HepG2 (cell line): ENCODE results near the gene GPR152. TPM values are rescaled to one million over a fixed set of nuclear protein-coding genes. Genes with fewer than 3 reads are reported as not detected.

Experiments used
- CREM ChIP-seq, 2 experiments: sonication (generic) in 1 of 2; formaldehyde crosslinking in 1 of 2; IDR thresholded peaks; 2 replicates each; pipeline versions ENCODE4 v1.4.0 to v1.6.1; 2016 to 2020; ENCODE audit warnings: antibody characterized with exemption in 1 of 2, mild to moderate bottlenecking in 1 of 2, missing genetic modification reagents in 1 of 2
- ELF1 ChIP-seq: sonication (generic); formaldehyde crosslinking; IDR thresholded peaks from 2 replicates; pipeline ENCODE4 v1.4.0; 2020; ENCODE audit warnings: missing genetic modification reagents
- KAT8 ChIP-seq: IDR thresholded peaks from 2 replicates; pipeline ENCODE4 v1.6.1; 2016; ENCODE audit warnings: missing genetic modification reagents, missing compliant biosample characterization
- KLF13 ChIP-seq: sonication (generic); formaldehyde crosslinking; IDR thresholded peaks from 2 replicates; pipeline ENCODE4 v1.4.0; 2020; ENCODE audit warnings: mild to moderate bottlenecking, missing genetic modification reagents
- NR2F2 ChIP-seq: IDR thresholded peaks from 2 replicates; pipeline ENCODE4 v1.6.1; 2012; ENCODE audit warnings: low read depth, inconsistent platforms, borderline replicate concordance
- TEAD3 ChIP-seq: optimal IDR thresholded peaks from 2 replicates; pipeline ENCODE3; 2016; ENCODE audit warnings: borderline replicate concordance
- THAP11 ChIP-seq: IDR thresholded peaks from 2 replicates; pipeline ENCODE4 v1.6.1; 2016; ENCODE audit warnings: missing biosample characterization, missing genetic modification reagents
- ZNF232 ChIP-seq: sonication (generic); formaldehyde crosslinking; IDR thresholded peaks from 2 replicates; pipeline ENCODE4 v1.4.0; 2020; ENCODE audit warnings: missing genetic modification reagents, borderline replicate concordance
- ZNF317 ChIP-seq: sonication (generic); formaldehyde crosslinking; IDR thresholded peaks from 2 replicates; pipeline ENCODE4 v1.5.0; 2020; ENCODE audit warnings: mild to moderate bottlenecking, missing genetic modification reagents
- ZNF563 ChIP-seq: sonication (generic); formaldehyde crosslinking; IDR thresholded peaks from 2 replicates; pipeline ENCODE4 v1.8.0; 2022; ENCODE audit warnings: mild to moderate bottlenecking, moderate library complexity, missing genetic modification reagents
- polyA plus RNA-seq, 8 experiments: library from polyadenylated mRNA; depleted of rRNA in 3 of 8; stranded (reverse) in 7 of 8; unstranded in 1 of 8; fragments of >200 nt; fragmentation: Illumina TruSeq in 4 of 8; extraction: Trizol in 4 of 8; gene quantifications; 2 replicates each; pipeline versions ENCODE4 v1.2.1 to v1.2.3, GENCODE V29; 2011 to 2016; ENCODE audit warnings: low read depth in 4 of 8, missing spikeins in 1 of 8, mixed read lengths in 1 of 8; ENCODE audit not compliant: insufficient read depth in 1 of 8
- total RNA-seq, 5 experiments: library from RNA; depleted of rRNA; stranded (reverse); fragments of >200 nt; fragmentation: Illumina TruSeq; extraction: Trizol; gene quantifications; 2 replicates each; pipeline ENCODE4 v1.2.3, GENCODE V29; 2016; ENCODE audit warnings: low read depth in 1 of 5
- TF ChIP-seq, protein P1 (sequence below): sonication (generic); formaldehyde crosslinking; IDR thresholded peaks from 2 replicates; pipeline ENCODE4 v1.5.0; 2020; ENCODE audit warnings: mild to moderate bottlenecking, missing genetic modification reagents, moderate library complexity
- TF ChIP-seq, protein P2 (sequence below): sonication (generic); formaldehyde crosslinking; IDR thresholded peaks from 2 replicates; pipeline ENCODE4 v1.4.0; 2020; ENCODE audit warnings: missing genetic modification reagents, mild to moderate bottlenecking, borderline replicate concordance
- TF ChIP-seq, protein P3 (sequence below): sonication (generic); formaldehyde crosslinking; IDR thresholded peaks from 2 replicates; pipeline ENCODE4 v1.4.0; 2020; ENCODE audit warnings: mild to moderate bottlenecking, missing genetic modification reagents
- TF ChIP-seq, protein P4 (sequence below): sonication (generic); formaldehyde crosslinking; IDR thresholded peaks from 2 replicates; pipeline ENCODE4 v1.8.1; 2023; ENCODE audit warnings: mild to moderate bottlenecking, moderate library complexity, missing genetic modification reagents
- TF ChIP-seq, protein P5 (sequence below): sonication (generic); formaldehyde crosslinking; IDR thresholded peaks from 2 replicates; pipeline ENCODE4 v1.5.0; 2020; ENCODE audit warnings: missing genetic modification reagents
- TF ChIP-seq, protein P6 (sequence below): sonication (generic); formaldehyde crosslinking; IDR thresholded peaks from 2 replicates; pipeline ENCODE4 v1.4.0; 2020; ENCODE audit warnings: missing genetic modification reagents, borderline replicate concordance

The GPR152 gene
- total and polyA plus RNA-seq, 2 of the 13 experiments (the other 11 are each of a cell fraction or from before 2014, with no cell fraction given) = not detected

DNA sequence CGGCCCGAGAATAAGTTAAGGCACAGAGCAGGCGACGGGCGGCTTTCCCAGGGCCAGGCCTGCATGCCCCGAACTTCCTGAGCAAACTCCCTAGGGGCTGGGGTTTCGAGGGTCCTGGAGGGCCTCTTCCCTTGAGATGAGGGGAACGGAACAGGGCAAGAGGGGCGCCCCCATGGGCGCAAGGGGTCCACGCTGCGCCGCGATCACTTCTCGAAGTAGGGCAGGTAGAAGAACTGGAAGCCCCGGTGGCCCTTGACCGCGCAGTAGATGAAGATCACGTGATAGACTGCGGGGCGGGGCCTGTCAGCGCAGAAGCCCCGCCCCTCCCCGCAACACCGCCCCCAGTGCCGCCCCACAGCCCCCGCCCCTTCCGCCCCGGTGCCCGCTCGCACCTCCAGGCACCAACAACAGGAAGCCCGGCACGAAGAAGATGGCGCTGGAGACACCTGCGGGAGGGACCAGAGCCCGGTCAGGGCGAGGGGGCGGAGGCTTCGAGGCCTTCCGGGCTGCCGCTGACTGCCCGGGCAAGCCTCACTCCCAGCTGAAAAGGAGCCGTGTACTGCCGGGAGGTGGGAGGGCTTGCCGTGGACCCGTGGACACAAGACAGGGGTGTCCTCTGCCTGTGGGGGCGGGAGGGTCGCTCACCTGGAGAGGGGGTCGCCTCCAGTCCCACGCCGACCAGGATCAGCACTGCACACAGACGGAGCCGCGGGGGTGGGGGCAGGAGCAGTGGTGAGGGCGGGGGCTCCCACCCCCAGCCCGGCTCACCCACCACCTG, 12.1 kb upstream of the GPR152 start (continued):
- TF ChIP-seq, protein P1, sequence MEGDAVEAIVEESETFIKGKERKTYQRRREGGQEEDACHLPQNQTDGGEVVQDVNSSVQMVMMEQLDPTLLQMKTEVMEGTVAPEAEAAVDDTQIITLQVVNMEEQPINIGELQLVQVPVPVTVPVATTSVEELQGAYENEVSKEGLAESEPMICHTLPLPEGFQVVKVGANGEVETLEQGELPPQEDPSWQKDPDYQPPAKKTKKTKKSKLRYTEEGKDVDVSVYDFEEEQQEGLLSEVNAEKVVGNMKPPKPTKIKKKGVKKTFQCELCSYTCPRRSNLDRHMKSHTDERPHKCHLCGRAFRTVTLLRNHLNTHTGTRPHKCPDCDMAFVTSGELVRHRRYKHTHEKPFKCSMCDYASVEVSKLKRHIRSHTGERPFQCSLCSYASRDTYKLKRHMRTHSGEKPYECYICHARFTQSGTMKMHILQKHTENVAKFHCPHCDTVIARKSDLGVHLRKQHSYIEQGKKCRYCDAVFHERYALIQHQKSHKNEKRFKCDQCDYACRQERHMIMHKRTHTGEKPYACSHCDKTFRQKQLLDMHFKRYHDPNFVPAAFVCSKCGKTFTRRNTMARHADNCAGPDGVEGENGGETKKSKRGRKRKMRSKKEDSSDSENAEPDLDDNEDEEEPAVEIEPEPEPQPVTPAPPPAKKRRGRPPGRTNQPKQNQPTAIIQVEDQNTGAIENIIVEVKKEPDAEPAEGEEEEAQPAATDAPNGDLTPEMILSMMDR (CRISPR knock-in tag) = peak; percentile 23; the same call in 1 of the 2 replicates
- TF ChIP-seq ZNF232 (CRISPR knock-in tag) (peak; percentile 39; the same call in 1 of the 2 replicates), THAP11 (CRISPR knock-in tag) (peak; percentile 55; the same call in 1 of the 2 replicates), TEAD3 (CRISPR knock-in tag) (peak; percentile 5), KLF13 (0 out of 2 replicates have a peak, but pooled peaks have one; percentile 8), ELF1 (CRISPR knock-in tag) (peak; percentile 78), KAT8 (CRISPR knock-in tag) (peak; percentile 43), NR2F2 (peak; percentile 33; the same call in 1 of the 2 replicates), ZNF317 (CRISPR knock-in tag) (peak; percentile 70; the same call in 1 of the 2 replicates), CREM (IDR thresholded peaks at IDR 0.05) (no peak), CREM (CRISPR knock-in tag; IDR thresholded peaks at IDR 0.05) (no peak), ZNF563 (CRISPR knock-in tag) (peak; percentile 47)
- TF ChIP-seq, protein P2, sequence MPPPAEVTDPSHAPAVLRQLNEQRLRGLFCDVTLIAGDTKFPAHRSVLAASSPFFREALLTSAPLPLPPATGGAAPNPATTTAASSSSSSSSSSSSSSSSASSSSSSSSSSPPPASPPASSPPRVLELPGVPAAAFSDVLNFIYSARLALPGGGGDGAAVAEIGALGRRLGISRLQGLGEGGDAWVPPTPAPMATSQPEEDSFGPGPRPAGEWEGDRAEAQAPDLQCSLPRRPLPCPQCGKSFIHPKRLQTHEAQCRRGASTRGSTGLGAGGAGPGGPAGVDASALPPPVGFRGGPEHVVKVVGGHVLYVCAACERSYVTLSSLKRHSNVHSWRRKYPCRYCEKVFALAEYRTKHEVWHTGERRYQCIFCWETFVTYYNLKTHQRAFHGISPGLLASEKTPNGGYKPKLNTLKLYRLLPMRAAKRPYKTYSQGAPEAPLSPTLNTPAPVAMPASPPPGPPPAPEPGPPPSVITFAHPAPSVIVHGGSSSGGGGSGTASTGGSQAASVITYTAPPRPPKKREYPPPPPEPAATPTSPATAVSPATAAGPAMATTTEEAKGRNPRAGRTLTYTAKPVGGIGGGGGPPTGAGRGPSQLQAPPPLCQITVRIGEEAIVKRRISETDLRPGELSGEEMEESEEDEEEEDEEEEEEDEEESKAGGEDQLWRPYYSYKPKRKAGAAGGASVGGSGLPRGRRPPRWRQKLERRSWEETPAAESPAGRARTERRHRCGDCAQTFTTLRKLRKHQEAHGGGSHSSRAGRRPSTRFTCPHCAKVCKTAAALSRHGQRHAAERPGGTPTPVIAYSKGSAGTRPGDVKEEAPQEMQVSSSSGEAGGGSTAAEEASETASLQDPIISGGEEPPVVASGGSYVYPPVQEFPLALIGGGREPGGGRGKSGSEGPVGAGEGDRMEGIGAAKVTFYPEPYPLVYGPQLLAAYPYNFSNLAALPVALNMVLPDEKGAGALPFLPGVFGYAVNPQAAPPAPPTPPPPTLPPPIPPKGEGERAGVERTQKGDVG (CRISPR knock-in tag) = 0 out of 2 replicates have a peak, but pooled peaks have one; percentile 15
- TF ChIP-seq, protein P3, sequence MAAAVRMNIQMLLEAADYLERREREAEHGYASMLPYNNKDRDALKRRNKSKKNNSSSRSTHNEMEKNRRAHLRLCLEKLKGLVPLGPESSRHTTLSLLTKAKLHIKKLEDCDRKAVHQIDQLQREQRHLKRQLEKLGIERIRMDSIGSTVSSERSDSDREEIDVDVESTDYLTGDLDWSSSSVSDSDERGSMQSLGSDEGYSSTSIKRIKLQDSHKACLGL = peak; percentile 17; the same call in 1 of the 2 replicates
- TF ChIP-seq, protein P4, sequence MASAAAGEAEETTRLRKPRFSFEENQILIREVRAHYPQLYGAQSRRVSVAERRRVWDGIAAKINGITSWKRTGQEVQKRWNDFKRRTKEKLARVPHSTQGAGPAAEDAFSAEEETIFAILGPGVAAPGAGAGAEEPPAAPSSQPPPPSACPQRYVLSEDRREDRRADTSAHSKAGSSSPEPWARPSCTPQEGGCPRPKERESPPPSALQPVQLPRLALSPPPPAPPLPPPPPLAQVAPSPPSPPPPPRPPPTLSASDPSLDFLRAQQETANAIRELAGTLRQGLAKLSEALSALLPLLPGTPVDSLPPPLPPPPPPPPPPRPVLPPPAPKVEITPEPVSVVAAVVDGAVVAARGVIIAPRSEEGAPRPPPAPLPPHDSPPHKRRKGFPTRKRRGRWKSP (CRISPR knock-in tag) = peak; percentile 51
- TF ChIP-seq, protein P5, sequence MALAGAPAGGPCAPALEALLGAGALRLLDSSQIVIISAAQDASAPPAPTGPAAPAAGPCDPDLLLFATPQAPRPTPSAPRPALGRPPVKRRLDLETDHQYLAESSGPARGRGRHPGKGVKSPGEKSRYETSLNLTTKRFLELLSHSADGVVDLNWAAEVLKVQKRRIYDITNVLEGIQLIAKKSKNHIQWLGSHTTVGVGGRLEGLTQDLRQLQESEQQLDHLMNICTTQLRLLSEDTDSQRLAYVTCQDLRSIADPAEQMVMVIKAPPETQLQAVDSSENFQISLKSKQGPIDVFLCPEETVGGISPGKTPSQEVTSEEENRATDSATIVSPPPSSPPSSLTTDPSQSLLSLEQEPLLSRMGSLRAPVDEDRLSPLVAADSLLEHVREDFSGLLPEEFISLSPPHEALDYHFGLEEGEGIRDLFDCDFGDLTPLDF (CRISPR knock-in tag) = peak; percentile 22; the same call in 1 of the 2 replicates
- TF ChIP-seq, protein P6, sequence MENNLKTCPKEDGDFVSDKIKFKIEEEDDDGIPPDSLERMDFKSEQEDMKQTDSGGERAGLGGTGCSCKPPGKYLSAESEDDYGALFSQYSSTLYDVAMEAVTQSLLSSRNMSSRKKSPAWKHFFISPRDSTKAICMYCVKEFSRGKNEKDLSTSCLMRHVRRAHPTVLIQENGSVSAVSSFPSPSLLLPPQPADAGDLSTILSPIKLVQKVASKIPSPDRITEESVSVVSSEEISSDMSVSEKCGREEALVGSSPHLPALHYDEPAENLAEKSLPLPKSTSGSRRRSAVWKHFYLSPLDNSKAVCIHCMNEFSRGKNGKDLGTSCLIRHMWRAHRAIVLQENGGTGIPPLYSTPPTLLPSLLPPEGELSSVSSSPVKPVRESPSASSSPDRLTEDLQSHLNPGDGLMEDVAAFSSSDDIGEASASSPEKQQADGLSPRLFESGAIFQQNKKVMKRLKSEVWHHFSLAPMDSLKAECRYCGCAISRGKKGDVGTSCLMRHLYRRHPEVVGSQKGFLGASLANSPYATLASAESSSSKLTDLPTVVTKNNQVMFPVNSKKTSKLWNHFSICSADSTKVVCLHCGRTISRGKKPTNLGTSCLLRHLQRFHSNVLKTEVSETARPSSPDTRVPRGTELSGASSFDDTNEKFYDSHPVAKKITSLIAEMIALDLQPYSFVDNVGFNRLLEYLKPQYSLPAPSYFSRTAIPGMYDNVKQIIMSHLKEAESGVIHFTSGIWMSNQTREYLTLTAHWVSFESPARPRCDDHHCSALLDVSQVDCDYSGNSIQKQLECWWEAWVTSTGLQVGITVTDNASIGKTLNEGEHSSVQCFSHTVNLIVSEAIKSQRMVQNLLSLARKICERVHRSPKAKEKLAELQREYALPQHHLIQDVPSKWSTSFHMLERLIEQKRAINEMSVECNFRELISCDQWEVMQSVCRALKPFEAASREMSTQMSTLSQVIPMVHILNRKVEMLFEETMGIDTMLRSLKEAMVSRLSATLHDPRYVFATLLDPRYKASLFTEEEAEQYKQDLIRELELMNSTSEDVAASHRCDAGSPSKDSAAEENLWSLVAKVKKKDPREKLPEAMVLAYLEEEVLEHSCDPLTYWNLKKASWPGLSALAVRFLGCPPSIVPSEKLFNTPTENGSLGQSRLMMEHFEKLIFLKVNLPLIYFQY (CRISPR knock-in tag) = no peak
